Measurements from ENCODE around the gene SYDE2. TPM values are rescaled to one million over a fixed set of nuclear protein-coding genes. Genes with fewer than 3 reads are reported as not detected.
"Not testable (repeated sequence)": the region's sequence is repeated elsewhere in the genome, so short reads cannot be mapped to it uniquely, and the experiment has no call there.

The SYDE2 gene
- polyA plus RNA-seq, 1 donor, result 12.9 TPM

- DNase-seq, result no peak
These were observed 29.1 kb downstream of the SYDE2 start for GRCh38 chr1:85171721-85172120.

- DNase-seq, result no peak
These were observed 31.9 kb downstream of the SYDE2 start for GRCh38 chr1:85168884-85169283.

- DNase-seq, result no peak
These were observed 34.5 kb downstream of the SYDE2 start for GRCh38 chr1:85166351-85166750.

GRCh38 chr1:85158910-85159309, 41.9 kb downstream of the SYDE2 start:
- no peak for DNase-seq

- no peak for DNase-seq
These were observed 43.4 kb downstream of the SYDE2 start for GRCh38 chr1:85157436-85157835.

GRCh38 chr1:85153149-85153891, 47.5 kb downstream of the SYDE2 start:
- DNase-seq, result no peak

GRCh38 chr1:85151446-85151845, 49.4 kb downstream of the SYDE2 start:
- DNase-seq, result no peak

GRCh38 chr1:85149805-85150204, 51.0 kb downstream of the SYDE2 start:
- no peak for DNase-seq

- no peak for DNase-seq
These were observed 52.1 kb downstream of the SYDE2 start for GRCh38 chr1:85148524-85149250.

GRCh38 chr1:85146972-85147359, 53.9 kb downstream of the SYDE2 start:
- no peak for DNase-seq

GRCh38 chr1:85146298-85146971, 54.4 kb downstream of the SYDE2 start:
- not testable (repeated sequence) for DNase-seq

- DNase-seq, result no peak
These were observed 56.5 kb downstream of the SYDE2 start for GRCh38 chr1:85144351-85144750.

GRCh38 chr1:85142753-85143152, 58.1 kb downstream of the SYDE2 start:
- DNase-seq, result no peak

GRCh38 chr1:85138439-85138838, 62.4 kb downstream of the SYDE2 start:
- DNase-seq, result not testable (repeated sequence)

- peak; percentile 74 for DNase-seq
These were observed 63.2 kb downstream of the SYDE2 start for GRCh38 chr1:85137660-85138059.

- DNase-seq, result no peak
These were observed 65.4 kb downstream of the SYDE2 start for GRCh38 chr1:85135392-85135798.

- DNase-seq, result no peak
These were observed 66.0 kb downstream of the SYDE2 start for GRCh38 chr1:85134583-85135391.

- DNase-seq, result no peak
These were observed 67.2 kb downstream of the SYDE2 start for GRCh38 chr1:85133565-85134159.

GRCh38 chr1:85132078-85132720, 68.6 kb downstream of the SYDE2 start:
- no peak for DNase-seq

- no peak for DNase-seq
These were observed 72.5 kb downstream of the SYDE2 start for GRCh38 chr1:85128316-85128715.

- no peak for DNase-seq
These were observed 74.9 kb downstream of the SYDE2 start for GRCh38 chr1:85125891-85126290.
